ENCODE measurements around the gene LIN7C.
A peak's percentile ranks its signal among the peaks of the same experiment; 100 is the strongest.

LIN7C gene

GRCh38 chr11:27506200-27507182, at the start of gene LIN7C:
TSS of gene LIN7C (minus strand) at chr11:27506769. CDS start at chr11:27506752, 17 bp downstream.
- ATAC-seq: peak; percentile 96
- TF ChIP-seq CSDC2 (CRISPR knock-in tag; IDR thresholded peaks at IDR 0.05) (0 out of 2 replicates have a peak, but pooled peaks have one; percentile 22), ZNF70 (CRISPR knock-in tag; IDR thresholded peaks at IDR 0.05) (no peak)

GRCh38 chr11:27555264-27555663, 48.7 kb upstream of the LIN7C start:
- TF ChIP-seq ZFP30 (CRISPR knock-in tag; IDR thresholded peaks at IDR 0.05) (no peak), ISL1 (CRISPR knock-in tag; IDR thresholded peaks at IDR 0.05) (no peak), CSDC2 (CRISPR knock-in tag; IDR thresholded peaks at IDR 0.05) (no peak), PATZ1 (CRISPR knock-in tag; IDR thresholded peaks at IDR 0.05; ENCODE audit: borderline replicate concordance) (no peak)
- ATAC-seq: no peak

GRCh38 chr11:27553186-27553585, 46.6 kb upstream of the LIN7C start:
- no peak for ATAC-seq
- TF ChIP-seq GLIS3 (CRISPR knock-in tag; IDR thresholded peaks at IDR 0.05) (no peak), CSDC2 (CRISPR knock-in tag; IDR thresholded peaks at IDR 0.05) (no peak), ZNF8 (CRISPR knock-in tag; IDR thresholded peaks at IDR 0.05) (no peak), ISL1 (CRISPR knock-in tag; IDR thresholded peaks at IDR 0.05) (no peak), BACH2 (CRISPR knock-in tag; IDR thresholded peaks at IDR 0.05; ENCODE audit: borderline replicate concordance) (no peak), ZNF565 (CRISPR knock-in tag; conservative IDR thresholded peaks at IDR 0.05; ENCODE audit: low read depth) (no peak), TCF4 (CRISPR knock-in tag; IDR thresholded peaks at IDR 0.05; ENCODE audit: borderline replicate concordance) (no peak)

GRCh38 chr11:27552341-27552740, 45.8 kb upstream of the LIN7C start:
- no peak for ATAC-seq
- no peak for TF ChIP-seq CSDC2 (CRISPR knock-in tag; IDR thresholded peaks at IDR 0.05)
- no peak for TF ChIP-seq PPARA (CRISPR knock-in tag; IDR thresholded peaks at IDR 0.05; ENCODE audit: borderline replicate concordance)
- no peak for TF ChIP-seq BACH2 (CRISPR knock-in tag; IDR thresholded peaks at IDR 0.05; ENCODE audit: borderline replicate concordance)
- no peak for TF ChIP-seq OSR1 (CRISPR knock-in tag; IDR thresholded peaks at IDR 0.05)
- TF ChIP-seq POU6F1 (CRISPR knock-in tag; IDR thresholded peaks at IDR 0.05; ENCODE audit: borderline replicate concordance, low read depth): no peak
- TF ChIP-seq CSRNP3 (CRISPR knock-in tag; IDR thresholded peaks at IDR 0.05): no peak
- TF ChIP-seq ZFP3 (CRISPR knock-in tag; IDR thresholded peaks at IDR 0.05): no peak
- no peak for TF ChIP-seq ZC3H10 (CRISPR knock-in tag; IDR thresholded peaks at IDR 0.05)
- TF ChIP-seq ARNTL (CRISPR knock-in tag; IDR thresholded peaks at IDR 0.05; ENCODE audit: borderline replicate concordance, low read depth): no peak
- no peak for TF ChIP-seq TSHZ2 (CRISPR knock-in tag; IDR thresholded peaks at IDR 0.05)
- no peak for TF ChIP-seq TCF4 (CRISPR knock-in tag; IDR thresholded peaks at IDR 0.05; ENCODE audit: borderline replicate concordance)
- TF ChIP-seq ZFP30 (CRISPR knock-in tag; IDR thresholded peaks at IDR 0.05): no peak
- no peak for TF ChIP-seq ZNF70 (CRISPR knock-in tag; IDR thresholded peaks at IDR 0.05)
- no peak for TF ChIP-seq RARB (CRISPR knock-in tag; IDR thresholded peaks at IDR 0.05)

Measured in SK-N-SH treated with all-trans-retinoic acid at 6 μM for 48 hours (cell line).